Neural cell (in vitro differentiated cells): Measurements from ENCODE around the gene SAMD14.

Experiments
- CTCF ChIP-seq: fragments of 450-650 bp; IDR thresholded peaks from 2 replicates; pipeline ENCODE4 v1.5.1; 2014; ENCODE audit warnings: antibody characterized with exemption, mild to moderate bottlenecking, moderate library complexity; ENCODE audit not compliant: poor library complexity, severe bottlenecking
- EP300 ChIP-seq: fragments of 450-650 bp; conservative IDR thresholded peaks from 2 replicates; pipeline ENCODE4 v1.6.1; 2014; ENCODE audit warnings: antibody characterized with exemption, mild to moderate bottlenecking, moderate library complexity; ENCODE audit not compliant: poor library complexity, severe bottlenecking
- EZH2 ChIP-seq: fragments of 200-600, 300-800 bp; shearing (Covaris generic), sonication (generic); IDR thresholded peaks from 2 replicates; pipeline ENCODE4 v1.6.1; 2014; ENCODE audit warnings: antibody characterized with exemption, low read length, borderline replicate concordance, mild to moderate bottlenecking; ENCODE audit not compliant: insufficient read depth, poor library complexity, severe bottlenecking
- MXI1 ChIP-seq: fragments of 450-650 bp; conservative IDR thresholded peaks from 2 replicates; pipeline ENCODE4 v1.6.1; 2014; ENCODE audit warnings: antibody characterized with exemption, mild to moderate bottlenecking; ENCODE audit not compliant: poor library complexity, severe bottlenecking
- POLR2AphosphoS5 ChIP-seq: IDR thresholded peaks from 2 replicates; pipeline ENCODE4 v1.6.1; 2012
- RAD21 ChIP-seq: fragments of 450-650 bp; conservative IDR thresholded peaks from 2 replicates; pipeline ENCODE4 v1.6.1; 2014; ENCODE audit warnings: antibody characterized with exemption, mild to moderate bottlenecking, moderate library complexity
- REST ChIP-seq: IDR thresholded peaks from 2 replicates; pipeline ENCODE4 v1.6.1; 2012; ENCODE audit warnings: borderline replicate concordance
- SMC3 ChIP-seq: fragments of 450-650 bp; conservative IDR thresholded peaks from 2 replicates; pipeline ENCODE4 v1.6.1; 2014; ENCODE audit warnings: antibody characterized with exemption, mild to moderate bottlenecking, moderate library complexity; ENCODE audit not compliant: poor library complexity

- TF ChIP-seq CTCF: no peak
- TF ChIP-seq POLR2AphosphoS5: no peak
- no peak for TF ChIP-seq EP300
- no peak for TF ChIP-seq RAD21
- no peak for TF ChIP-seq EZH2
- TF ChIP-seq SMC3: no peak
- TF ChIP-seq REST: no peak
- TF ChIP-seq MXI1: no peak
Observed at GRCh38 chr17:50075446-50076032, 54.4 kb downstream of the SAMD14 start.
